ENCODE results near the gene PTPRM. TPM values are rescaled to one million over a fixed set of nuclear protein-coding genes. Genes with fewer than 3 reads are reported as not detected.

The PTPRM gene
- total RNA-seq, 1 donor from 2014 or later = 1.00 TPM

DNA sequence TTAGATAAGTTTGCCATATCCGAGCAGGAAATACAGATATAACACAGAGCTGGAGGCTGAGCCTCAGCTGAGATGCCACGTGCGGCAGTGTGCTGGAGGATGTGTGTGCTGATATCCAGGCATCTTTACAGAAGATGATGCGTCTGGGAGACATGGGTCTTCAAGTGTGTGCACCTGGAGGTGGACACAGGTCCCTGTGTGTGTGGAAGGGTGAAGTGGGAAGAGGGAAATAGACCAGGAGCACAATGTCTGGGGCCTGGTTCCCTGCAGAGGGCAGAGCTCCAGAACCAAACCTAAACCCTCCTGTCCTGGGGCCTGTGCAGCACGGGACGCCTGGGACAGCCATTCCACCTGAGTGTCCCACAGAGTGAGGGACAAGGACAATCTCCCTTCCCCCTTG, 861.8 kb downstream of the PTPRM start:
- DNase-seq (no peak), ATAC-seq (ENCODE audit: low read depth) (no peak)
- ChIA-PET CTCF (no interaction called here), POLR2A (no interaction called here)
- TF ChIP-seq, protein P1, sequence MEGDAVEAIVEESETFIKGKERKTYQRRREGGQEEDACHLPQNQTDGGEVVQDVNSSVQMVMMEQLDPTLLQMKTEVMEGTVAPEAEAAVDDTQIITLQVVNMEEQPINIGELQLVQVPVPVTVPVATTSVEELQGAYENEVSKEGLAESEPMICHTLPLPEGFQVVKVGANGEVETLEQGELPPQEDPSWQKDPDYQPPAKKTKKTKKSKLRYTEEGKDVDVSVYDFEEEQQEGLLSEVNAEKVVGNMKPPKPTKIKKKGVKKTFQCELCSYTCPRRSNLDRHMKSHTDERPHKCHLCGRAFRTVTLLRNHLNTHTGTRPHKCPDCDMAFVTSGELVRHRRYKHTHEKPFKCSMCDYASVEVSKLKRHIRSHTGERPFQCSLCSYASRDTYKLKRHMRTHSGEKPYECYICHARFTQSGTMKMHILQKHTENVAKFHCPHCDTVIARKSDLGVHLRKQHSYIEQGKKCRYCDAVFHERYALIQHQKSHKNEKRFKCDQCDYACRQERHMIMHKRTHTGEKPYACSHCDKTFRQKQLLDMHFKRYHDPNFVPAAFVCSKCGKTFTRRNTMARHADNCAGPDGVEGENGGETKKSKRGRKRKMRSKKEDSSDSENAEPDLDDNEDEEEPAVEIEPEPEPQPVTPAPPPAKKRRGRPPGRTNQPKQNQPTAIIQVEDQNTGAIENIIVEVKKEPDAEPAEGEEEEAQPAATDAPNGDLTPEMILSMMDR (IDR thresholded peaks at IDR 0.05) = no peak
- H3K9me3 Mint-ChIP-seq = peaks cover 3% of the 10 kb centered on the region
- intact Hi-C loops (cut with micrococcal nuclease) = no loop called here
- H3K27me3 Mint-ChIP-seq = no peaks in the 10 kb centered on the region
- H3K27ac Mint-ChIP-seq = no peak overlapping the region
- H3K4me1 Mint-ChIP-seq = no peaks in the 10 kb centered on the region
- H3K4me3 Mint-ChIP-seq = no peak overlapping the region
- H3K36me3 Mint-ChIP-seq (ENCODE audit: low read depth) = no peaks in the 10 kb centered on the region

DNA sequence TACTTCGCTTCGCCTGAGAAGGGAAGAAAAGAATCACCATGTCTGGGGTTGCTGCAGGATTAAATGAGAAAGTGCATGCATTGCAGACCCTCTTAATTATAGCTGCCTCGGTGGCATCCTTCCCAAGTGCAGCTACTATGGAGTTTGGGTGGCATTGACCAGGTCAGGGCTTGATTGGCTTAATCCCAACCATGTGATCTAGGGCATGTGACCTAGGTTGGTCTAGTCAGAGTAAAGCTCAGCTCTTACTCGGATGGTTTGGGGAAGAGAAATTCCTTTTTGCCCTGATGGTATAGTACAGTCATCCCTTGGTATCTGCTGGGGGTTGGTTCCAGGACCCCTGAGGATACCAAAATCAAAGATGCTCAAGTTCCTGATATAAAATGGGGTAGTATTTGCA, 863.9 kb downstream of the PTPRM start:
- H3K27ac Mint-ChIP-seq = no peak overlapping the region
- no peaks in the 10 kb centered on the region for H3K36me3 Mint-ChIP-seq (ENCODE audit: low read depth)
- DNase-seq = no peak
- ChIA-PET CTCF (no interaction called here), POLR2A (no interaction called here)
- peaks cover 3% of the 10 kb centered on the region for H3K9me3 Mint-ChIP-seq
- no peaks in the 10 kb centered on the region for H3K4me1 Mint-ChIP-seq
- TF ChIP-seq, protein P1 (IDR thresholded peaks at IDR 0.05) = no peak
- ATAC-seq (ENCODE audit: low read depth) = no peak
- H3K27me3 Mint-ChIP-seq = peaks cover 2% of the 10 kb centered on the region
- intact Hi-C loops (cut with micrococcal nuclease) = no loop called here
- H3K4me3 Mint-ChIP-seq = no peak overlapping the region

DNA sequence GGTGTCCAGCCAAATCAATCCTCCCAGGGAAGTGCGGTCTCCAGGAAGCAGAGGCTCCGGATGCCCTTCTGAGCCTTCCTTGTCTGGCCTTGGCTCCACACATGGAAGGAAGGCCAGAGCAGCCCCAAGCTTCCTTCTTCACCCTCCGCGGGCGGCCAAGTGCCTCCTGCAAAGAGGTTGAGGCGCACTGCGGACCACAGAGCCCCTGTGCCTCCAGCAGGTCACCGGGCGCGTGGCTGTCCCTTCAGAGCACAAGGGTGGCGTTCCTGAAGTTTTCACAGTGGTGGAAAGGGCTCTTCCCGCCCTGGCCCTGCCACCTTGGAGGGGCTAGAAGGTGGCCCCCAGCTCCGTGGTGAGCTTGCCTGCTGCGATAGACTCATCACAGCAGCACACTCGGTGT, 866.2 kb downstream of the PTPRM start:
- Mint-ChIP-seq H3K9me3 (no peaks in the 10 kb centered on the region), H3K4me3 (no peak overlapping the region), H3K27ac (no peak overlapping the region), H3K36me3 (ENCODE audit: low read depth) (no peaks in the 10 kb centered on the region), H3K27me3 (peaks cover 2% of the 10 kb centered on the region), H3K4me1 (no peaks in the 10 kb centered on the region)
- TF ChIP-seq, protein P1 (IDR thresholded peaks at IDR 0.05) = no peak
- DNase-seq (no peak), ATAC-seq (ENCODE audit: low read depth) (no peak)
- intact Hi-C loops (cut with micrococcal nuclease) = no loop called here
- ChIA-PET CTCF (no interaction called here), POLR2A (no interaction called here)

DNA sequence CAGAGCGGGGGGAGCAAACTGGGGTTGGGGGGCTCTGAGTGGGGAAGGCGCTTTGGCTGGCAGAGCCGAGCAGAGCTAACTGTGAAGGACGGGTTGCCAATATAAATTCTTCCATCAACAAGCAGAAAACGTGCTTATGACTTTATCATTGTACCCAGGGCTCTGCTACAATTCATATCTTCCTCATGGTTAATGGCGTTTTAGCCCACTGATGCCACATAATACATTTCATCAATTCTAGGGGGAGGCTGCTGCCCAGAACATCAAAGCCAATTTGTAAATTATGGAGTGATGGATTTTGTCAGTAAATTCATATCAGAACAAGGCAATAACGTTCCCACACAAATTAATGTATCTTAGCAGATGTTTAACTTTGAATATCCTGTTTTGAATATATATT, 866.7 kb downstream of the PTPRM start:
- ATAC-seq (ENCODE audit: low read depth) (no peak), DNase-seq (no peak)
- TF ChIP-seq, protein P1 (IDR thresholded peaks at IDR 0.05) = no peak
- Mint-ChIP-seq H3K9me3 (no peaks in the 10 kb centered on the region), H3K4me3 (no peak overlapping the region), H3K36me3 (ENCODE audit: low read depth) (no peaks in the 10 kb centered on the region), H3K27me3 (peaks cover 2% of the 10 kb centered on the region), H3K4me1 (no peaks in the 10 kb centered on the region), H3K27ac (no peak overlapping the region)
- intact Hi-C loops (cut with micrococcal nuclease) = no loop called here
- ChIA-PET CTCF (no interaction called here), POLR2A (no interaction called here)

DNA sequence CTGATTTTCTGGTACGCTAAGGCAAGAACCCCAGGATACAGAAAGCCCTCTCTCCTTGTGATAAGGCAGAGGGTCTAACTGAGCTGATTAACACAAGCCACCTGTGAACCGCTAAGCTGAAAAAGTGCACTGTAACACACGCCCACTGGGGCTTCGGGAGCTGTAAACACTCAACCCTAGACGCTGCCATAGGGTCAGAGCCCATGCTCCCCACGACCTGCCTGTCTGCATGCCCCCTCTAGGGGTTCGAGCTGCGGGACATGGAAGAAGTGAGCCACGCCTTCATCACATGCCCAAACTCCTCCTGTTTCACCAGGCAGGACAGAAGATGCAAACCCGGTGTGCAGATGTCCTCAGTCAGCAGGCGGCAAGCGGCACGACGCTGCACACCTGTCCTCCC, 868.3 kb downstream of the PTPRM start:
- no peak overlapping the region for H3K27ac Mint-ChIP-seq
- no peaks in the 10 kb centered on the region for H3K36me3 Mint-ChIP-seq (ENCODE audit: low read depth)
- ATAC-seq (ENCODE audit: low read depth) (no peak), DNase-seq (no peak)
- TF ChIP-seq, protein P1 (IDR thresholded peaks at IDR 0.05) = no peak
- no peaks in the 10 kb centered on the region for H3K4me1 Mint-ChIP-seq
- peaks cover 5% of the 10 kb centered on the region for H3K9me3 Mint-ChIP-seq
- peaks cover 2% of the 10 kb centered on the region for H3K27me3 Mint-ChIP-seq
- CTCF ChIA-PET = no interaction called here
- POLR2A ChIA-PET = no interaction called here
- no peak overlapping the region for H3K4me3 Mint-ChIP-seq
- intact Hi-C loops (cut with micrococcal nuclease) = no loop called here

All from activated B cell treated with CpG ODN at 0.5 μM for 24 hours (primary cell).